Activated T-cell treated with anti-CD3 and anti-CD28 coated beads for 48 hours (primary cell): ENCODE data around the gene CIART.
"Not testable (repeated sequence)": the region's sequence is repeated elsewhere in the genome, so short reads cannot be mapped to it uniquely, and the experiment has no call there.

ENCODE experiments used
- DNase-seq: peaks from one replicate; pipeline ENCODE4 v3.0.0-alpha.2; 2020; ENCODE audit warnings: low read depth

CIART gene

GRCh38 chr1:150262388-150263320, 19.7 kb upstream of the CIART start:
- no peak for DNase-seq

- no peak for DNase-seq
Observed at GRCh38 chr1:150263549-150263948, 18.8 kb upstream of the CIART start.

GRCh38 chr1:150267896-150268295, 14.5 kb upstream of the CIART start:
- DNase-seq = no peak

- DNase-seq = peak; percentile 6
Observed at GRCh38 chr1:150268340-150268704, 14.0 kb upstream of the CIART start.

GRCh38 chr1:150268705-150269403, 13.5 kb upstream of the CIART start, which contains the start of gene APH1A:
TSS of gene APH1A (minus strand) at chr1:150269016. CDS start at chr1:150268810, 206 bp downstream.
- peak; percentile 90 for DNase-seq

GRCh38 chr1:150269451-150269850, 12.9 kb upstream of the CIART start:
- no peak for DNase-seq

- no peak for DNase-seq
Observed at GRCh38 chr1:150271291-150271959, 10.9 kb upstream of the CIART start.

- DNase-seq = no peak
Observed at GRCh38 chr1:150273311-150273710, 9.0 kb upstream of the CIART start.

- no peak for DNase-seq
Observed at GRCh38 chr1:150280138-150280707, 2.1 kb upstream of the CIART start.

GRCh38 chr1:150281221-150281757, 1.1 kb upstream of the CIART start:
- peak; percentile 50 for DNase-seq

- no peak for DNase-seq
Observed at GRCh38 chr1:150282558-150282958, 204 bp downstream of the CIART start.

- no peak for DNase-seq
Observed at GRCh38 chr1:150283260-150283659, 906 bp downstream of the CIART start.

- no peak for DNase-seq
Observed at GRCh38 chr1:150288382-150288781, 6.0 kb downstream of the CIART start.

- DNase-seq = no peak
Observed at GRCh38 chr1:150288822-150289221, 6.5 kb downstream of the CIART start.

GRCh38 chr1:150293433-150294253, 11.3 kb downstream of the CIART start, which contains the start of gene MRPS21:
TSS of gene MRPS21 (plus strand) at chr1:150293861. CDS start at chr1:150294367, 506 bp downstream.
- DNase-seq = peak; percentile 85

- no peak for DNase-seq
Observed at GRCh38 chr1:150295476-150295875, 13.1 kb downstream of the CIART start.

GRCh38 chr1:150299716-150300115, 17.4 kb downstream of the CIART start:
- DNase-seq = no peak

- no peak for DNase-seq
Observed at GRCh38 chr1:150302338-150302737, 20.0 kb downstream of the CIART start.

- DNase-seq = no peak
Observed at GRCh38 chr1:150302902-150303301, 20.5 kb downstream of the CIART start.

- not testable (repeated sequence) for DNase-seq
Observed at GRCh38 chr1:150308585-150308984, 26.2 kb downstream of the CIART start.
